SK-N-SH (cell line): ENCODE results near the gene USP6. TPM values are rescaled to one million over a fixed set of nuclear protein-coding genes. Genes with fewer than 3 reads are reported as not detected.
"Not testable (repeated sequence)": the region's sequence is repeated elsewhere in the genome, so short reads cannot be mapped to it uniquely, and the experiment has no call there.

Source experiments
- CTCF ChIA-PET: fragments of 300-600, 350-600 bp; formaldehyde crosslinking; extraction: SDS; loops from one replicate; lab custom pipeline; 2021; lab: Yijun Ruan, JAX
- POLR2A ChIA-PET: fragments of 350-600 bp; sonication (Branson Sonifier 250); formaldehyde crosslinking; extraction: SDS; loops from one replicate; lab custom pipeline; 2020; ENCODE audit warnings: antibody characterized with exemption, inconsistent platforms; lab: Yijun Ruan, JAX
- DNase-seq: peaks from one replicate; pipeline ENCODE4 v3.0.0; 2012
- H2AFZ ChIP-seq: fragments of 200-600 bp; sonication (generic); 2 replicates; pipeline ENCODE4 v1.8.1; 2016; ENCODE audit warnings: antibody characterized with exemption, mild to moderate bottlenecking, low read depth
- H3F3A ChIP-seq: fragments of 200-600 bp; sonication (generic); replicated peaks from 2 replicates; pipeline ENCODE3; 2016; ENCODE audit warnings: antibody characterized with exemption, mild to moderate bottlenecking; ENCODE audit not compliant: insufficient read depth
- H3K27ac ChIP-seq, 2 experiments: fragments of 200-500 bp in 1 of 2; fragments of 200-600 bp in 1 of 2; sonication (Bioruptor generic) in 1 of 2; sonication (generic), shearing (Covaris generic) in 1 of 2; 2 replicates each; pipeline versions ENCODE4 v1.5.1 to v1.6.1; 2014 to 2016; ENCODE audit warnings: low read depth in 2 of 2, inconsistent platforms in 1 of 2, low read length in 1 of 2, mild to moderate bottlenecking in 1 of 2, mixed read lengths in 1 of 2
- H3K27me3 ChIP-seq: fragments of 200-600 bp; sonication (generic), shearing (Covaris generic); 2 replicates; pipeline ENCODE4 v1.6.1; 2016; ENCODE audit warnings: mixed run types; ENCODE audit not compliant: insufficient read depth
- H3K36me3 ChIP-seq, 2 experiments: fragments of 200-500 bp in 1 of 2; fragments of 200-600 bp in 1 of 2; sonication (Bioruptor generic) in 1 of 2; sonication (generic) in 1 of 2; replicated peaks in 1 of 2; 2 replicates each; pipeline versions ENCODE3 to v1.5.1; 2014 to 2016; ENCODE audit warnings: low read length in 1 of 2, mild to moderate bottlenecking in 1 of 2; ENCODE audit not compliant: insufficient read depth in 2 of 2, control insufficient read depth in 1 of 2
- H3K4me1 ChIP-seq, 2 experiments: fragments of 200-500 bp in 1 of 2; fragments of 200-600 bp in 1 of 2; sonication (Bioruptor generic) in 1 of 2; sonication (generic), shearing (Covaris generic) in 1 of 2; 2 replicates each; pipeline versions ENCODE4 v1.5.1 to v1.6.1; 2014 to 2016; ENCODE audit warnings: low read depth in 1 of 2, low read length in 1 of 2, mixed run types in 1 of 2; ENCODE audit not compliant: insufficient read depth in 2 of 2, control insufficient read depth in 1 of 2
- H3K4me2 ChIP-seq: fragments of 200-600 bp; sonication (generic), shearing (Covaris generic); 2 replicates; pipeline ENCODE4 v1.6.1; 2017; ENCODE audit warnings: mixed run types
- H3K4me3 ChIP-seq, 2 experiments: fragments of 200-500 bp in 1 of 2; fragments of 200-600 bp in 1 of 2; sonication (Bioruptor generic) in 1 of 2; sonication (generic), shearing (Covaris generic) in 1 of 2; 2 replicates each; pipeline versions ENCODE4 v1.5.1 to v1.8.1; 2014 to 2016; ENCODE audit warnings: low read depth in 2 of 2, inconsistent platforms in 1 of 2, low read length in 1 of 2, mild to moderate bottlenecking in 1 of 2, mixed read lengths in 1 of 2, moderate library complexity in 1 of 2
- H3K79me2 ChIP-seq: fragments of 200-600 bp; sonication (generic); 2 replicates; pipeline ENCODE4 v1.8.1; 2017; ENCODE audit warnings: mild to moderate bottlenecking; ENCODE audit not compliant: insufficient read depth
- H3K9ac ChIP-seq: fragments of 200-600 bp; sonication (generic); 2 replicates; pipeline ENCODE4 v1.6.1; 2017; ENCODE audit warnings: mixed run types
- H3K9me2 ChIP-seq: fragments of 200-600 bp; sonication (generic); 2 replicates; pipeline ENCODE4 v1.6.1; 2017; ENCODE audit warnings: mixed run types
- H3K9me3 ChIP-seq: fragments of 200-600 bp; sonication (generic); 2 replicates; pipeline ENCODE4 v1.6.1; 2017; ENCODE audit warnings: mixed run types, mild to moderate bottlenecking, moderate library complexity
- H4K20me1 ChIP-seq: fragments of 200-600 bp; sonication (generic); 2 replicates; pipeline ENCODE4 v1.6.1; 2017; ENCODE audit warnings: mild to moderate bottlenecking, mixed run types; ENCODE audit not compliant: insufficient read depth
- CHD2 ChIP-seq: fragments of 150-350 bp; IDR thresholded peaks from 2 replicates; pipeline ENCODE4 v1.6.1; 2018; ENCODE audit warnings: low read length; ENCODE audit not compliant: partially characterized antibody
- FOSL2 ChIP-seq: IDR thresholded peaks from 2 replicates; pipeline ENCODE4 v1.4.0; 2012; ENCODE audit warnings: low read depth, mild to moderate bottlenecking, moderate library complexity, borderline replicate concordance
- JUND ChIP-seq: IDR thresholded peaks from 2 replicates; pipeline ENCODE4 v1.4.0; 2012
- MEF2A ChIP-seq: IDR thresholded peaks from 2 replicates; pipeline ENCODE4 v1.4.0; 2012; ENCODE audit warnings: low read depth, borderline replicate concordance
- MXI1 ChIP-seq: IDR thresholded peaks from 2 replicates; pipeline ENCODE4 v1.6.1; 2012; ENCODE audit warnings: mild to moderate bottlenecking, low read depth, low read length, improper control_type of control experiment
- NRF1 ChIP-seq: IDR thresholded peaks from 2 replicates; pipeline ENCODE4 v1.6.1; 2012; ENCODE audit warnings: low read depth, mild to moderate bottlenecking, low read length
- PBX3 ChIP-seq: IDR thresholded peaks from 2 replicates; pipeline ENCODE4; 2012
- YY1 ChIP-seq: IDR thresholded peaks from 2 replicates; pipeline ENCODE4 v1.4.0; 2012; ENCODE audit warnings: low read depth, mild to moderate bottlenecking
- WGBS: methylation state at CpG from one replicate; pipeline ENCODE4 v1.1.6; 2017; ENCODE audit warnings: low lambda C conversion rate; 5-methylcytosine and 5-hydroxymethylcytosine counted together
- polyA plus RNA-seq, 3 experiments: library from polyadenylated mRNA; depleted of rRNA; stranded (reverse); fragments of >200 nt; gene quantifications; 2 replicates each; pipeline ENCODE4 v1.2.3, GENCODE V29; 2012

USP6 gene
- polyA plus RNA-seq, 1 of the 3 experiments (the other 2 are of a cell fraction): not detected

GRCh38 chr17:5135726-5136579 lies 20.1 kb downstream of the USP6 start:
- Histone ChIP-seq H3K4me3 (no peak overlapping the region), H3K9ac (no peak overlapping the region)
- CTCF ChIA-PET: no interaction called here
- DNase-seq: no peak
- TF ChIP-seq MEF2A (no peak), NRF1 (no peak), MXI1 (no peak), JUND (no peak), YY1 (no peak), PBX3 (no peak), FOSL2 (no peak), CHD2 (no peak)
- TF ChIP-seq, all 33 proteins: peak for 0
- Histone ChIP-seq H3K36me3 (no peaks in the 10 kb centered on the region), H3K4me2 (no peak overlapping the region), H3K27ac (no peak overlapping the region), H4K20me1 (no peaks in the 10 kb centered on the region), H3K27me3 (no peaks in the 10 kb centered on the region), H3K9me3 (no peaks in the 10 kb centered on the region), H3K9me2 (no peaks in the 10 kb centered on the region), H3F3A (no peaks in the 10 kb centered on the region), H2AFZ (no peak overlapping the region), H3K4me1 (no peaks in the 10 kb centered on the region), H3K79me2 (no peaks in the 10 kb centered on the region)
- WGBS: 23% methylated on average over 8 of the region's 14 CpGs
- POLR2A ChIA-PET: no interaction called here

- 28% methylated on average over 5 of the region's 14 CpGs for WGBS
- H3K36me3 ChIP-seq, H4K20me1 ChIP-seq, H3K79me2 ChIP-seq, POLR2A ChIA-PET, H3K9ac ChIP-seq, H3K4me1 ChIP-seq, H3F3A ChIP-seq, H3K9me2 ChIP-seq, H2AFZ ChIP-seq, H3K9me3 ChIP-seq, H3K4me3 ChIP-seq, CTCF ChIA-PET, H3K27me3 ChIP-seq, H3K4me2 ChIP-seq, H3K27ac ChIP-seq: not testable (repeated sequence)
- DNase-seq: peak; percentile 6
Observed at GRCh38 chr17:5136580-5137412, 21.0 kb downstream of the USP6 start.

GRCh38 chr17:5137511-5138197 lies 21.8 kb downstream of the USP6 start:
- POLR2A ChIA-PET, H3K9me2 ChIP-seq, H3K27me3 ChIP-seq, H3K4me1 ChIP-seq, H3K27ac ChIP-seq, H3K9ac ChIP-seq, H3K36me3 ChIP-seq, H3F3A ChIP-seq, H3K9me3 ChIP-seq, DNase-seq, H3K4me2 ChIP-seq, H2AFZ ChIP-seq, H4K20me1 ChIP-seq, H3K4me3 ChIP-seq, H3K79me2 ChIP-seq: not testable (repeated sequence)
- 40% methylated on average over 10 of the region's 15 CpGs for WGBS
- CTCF ChIA-PET: interaction anchor here (0.7 kb wide), 1 partner anchor 206 kb away, joined by 4 read pairs; no protein-coding TSS in a partner anchor

- H3F3A ChIP-seq, H4K20me1 ChIP-seq, H3K4me1 ChIP-seq, H3K9me3 ChIP-seq, POLR2A ChIA-PET, H3K9me2 ChIP-seq, H2AFZ ChIP-seq, H3K27me3 ChIP-seq, H3K4me2 ChIP-seq, H3K36me3 ChIP-seq, H3K4me3 ChIP-seq, H3K79me2 ChIP-seq, DNase-seq, H3K27ac ChIP-seq, H3K9ac ChIP-seq: not testable (repeated sequence)
- 73% methylated on average over 6 of the region's 9 CpGs for WGBS
- CTCF ChIA-PET: interaction anchor here (0.7 kb wide), 1 partner anchor 205 kb away, joined by 4 read pairs; no protein-coding TSS in a partner anchor
Observed at GRCh38 chr17:5138198-5138544, 22.3 kb downstream of the USP6 start.
